Thyroid gland (tissue), 4 donors: ENCODE measurements around the gene SMARCAL1.

Experiments
- POLR2A ChIP-seq, 2 donors: fragments of 450-650 bp; IDR thresholded peaks; one replicate each; pipeline ENCODE4 v1.6.1; 2017; ENCODE audit warnings: antibody characterized with exemption in 2 of 2, mild to moderate bottlenecking in 2 of 2, moderate library complexity in 1 of 2
- TF ChIP-seq, protein P1 (sequence below), 6 experiments: fragments of 200-600 bp in 3 of 6; fragments of 450-650 bp in 3 of 6; sonication (generic) in 3 of 6; IDR thresholded peaks; one replicate each; pipeline ENCODE4 v1.5.1; 2016 to 2019; ENCODE audit warnings: antibody characterized with exemption in 6 of 6, mild to moderate bottlenecking in 2 of 6, inconsistent platforms in 1 of 6, moderate library complexity in 1 of 6

DNA sequence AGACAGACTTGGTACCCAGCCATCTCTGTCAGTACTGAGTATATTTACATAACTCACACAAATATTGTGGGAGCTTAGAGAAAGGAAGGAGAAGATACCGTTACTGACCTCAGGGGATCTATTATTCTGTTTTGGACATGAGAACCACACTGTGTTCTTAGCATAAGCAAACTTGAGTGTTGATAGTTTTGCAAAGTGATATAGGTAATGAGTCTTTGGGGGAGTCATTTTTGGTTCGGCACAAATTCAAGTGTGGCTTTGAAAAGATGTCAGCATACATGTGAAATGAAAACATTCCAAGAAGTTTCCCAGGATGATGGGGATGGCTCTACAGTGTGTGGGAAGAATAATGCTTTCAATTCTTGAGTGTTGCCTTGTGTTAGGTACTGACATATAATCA is 24.1 kb downstream of the SMARCAL1 start:
- TF ChIP-seq, protein P1, sequence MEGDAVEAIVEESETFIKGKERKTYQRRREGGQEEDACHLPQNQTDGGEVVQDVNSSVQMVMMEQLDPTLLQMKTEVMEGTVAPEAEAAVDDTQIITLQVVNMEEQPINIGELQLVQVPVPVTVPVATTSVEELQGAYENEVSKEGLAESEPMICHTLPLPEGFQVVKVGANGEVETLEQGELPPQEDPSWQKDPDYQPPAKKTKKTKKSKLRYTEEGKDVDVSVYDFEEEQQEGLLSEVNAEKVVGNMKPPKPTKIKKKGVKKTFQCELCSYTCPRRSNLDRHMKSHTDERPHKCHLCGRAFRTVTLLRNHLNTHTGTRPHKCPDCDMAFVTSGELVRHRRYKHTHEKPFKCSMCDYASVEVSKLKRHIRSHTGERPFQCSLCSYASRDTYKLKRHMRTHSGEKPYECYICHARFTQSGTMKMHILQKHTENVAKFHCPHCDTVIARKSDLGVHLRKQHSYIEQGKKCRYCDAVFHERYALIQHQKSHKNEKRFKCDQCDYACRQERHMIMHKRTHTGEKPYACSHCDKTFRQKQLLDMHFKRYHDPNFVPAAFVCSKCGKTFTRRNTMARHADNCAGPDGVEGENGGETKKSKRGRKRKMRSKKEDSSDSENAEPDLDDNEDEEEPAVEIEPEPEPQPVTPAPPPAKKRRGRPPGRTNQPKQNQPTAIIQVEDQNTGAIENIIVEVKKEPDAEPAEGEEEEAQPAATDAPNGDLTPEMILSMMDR (IDR thresholded peaks at IDR 0.05) = no peak
- TF ChIP-seq POLR2A (IDR thresholded peaks at IDR 0.05) = no peak
